Mesenchymal stem cell (in vitro differentiated cells and primary cell): ENCODE results near the gene ZNF761.
A peak's percentile ranks its signal among the peaks of the same experiment; 100 is the strongest.
"Not testable (repeated sequence)": the region's sequence is repeated elsewhere in the genome, so short reads cannot be mapped to it uniquely, and the experiment has no call there.

Source experiments
- DNase-seq: peaks from one replicate; pipeline ENCODE4 v3.0.0-alpha.2; 2013
- H2AFZ ChIP-seq: one replicate; pipeline ENCODE4 v1.6.1; 2013; ENCODE audit warnings: low read depth, mild to moderate bottlenecking, control low read depth, inconsistent platforms, low read length, moderate library complexity
- H2AK5ac ChIP-seq: 2 replicates; pipeline ENCODE4 v1.6.1; 2013; ENCODE audit warnings: low read length, moderate library complexity, mild to moderate bottlenecking, inconsistent platforms; ENCODE audit not compliant: severe bottlenecking
- H2BK120ac ChIP-seq: one replicate; pipeline ENCODE4 v1.6.1; 2013; ENCODE audit warnings: low read depth, mild to moderate bottlenecking, inconsistent platforms, low read length, moderate library complexity
- H2BK12ac ChIP-seq, 2 experiments: one replicate each; pipeline ENCODE4 v1.6.1; 2013; ENCODE audit warnings: inconsistent platforms in 2 of 2, low read length in 2 of 2, mild to moderate bottlenecking in 2 of 2, moderate library complexity in 2 of 2, control low read depth in 1 of 2
- H2BK15ac ChIP-seq: one replicate; pipeline ENCODE4 v1.6.1; 2013; ENCODE audit warnings: mild to moderate bottlenecking, low read depth, inconsistent platforms; ENCODE audit not compliant: poor library complexity, severe bottlenecking
- H2BK5ac ChIP-seq: 2 replicates; pipeline ENCODE4 v1.6.1; 2013; ENCODE audit warnings: low read depth, mild to moderate bottlenecking, low read length, control low read depth, inconsistent platforms; ENCODE audit not compliant: poor library complexity, severe bottlenecking
- H3K14ac ChIP-seq, 2 experiments: one replicate each; pipeline ENCODE4 v1.6.1; 2013; ENCODE audit warnings: inconsistent platforms in 2 of 2, low read length in 2 of 2, control low read depth in 1 of 2, mild to moderate bottlenecking in 1 of 2, moderate library complexity in 1 of 2
- H3K18ac ChIP-seq, 2 experiments: one replicate each; pipeline ENCODE4 v1.6.1; 2013; ENCODE audit warnings: inconsistent platforms in 2 of 2, low read length in 2 of 2, control low read depth in 1 of 2, low read depth in 1 of 2, mild to moderate bottlenecking in 1 of 2
- H3K23ac ChIP-seq, 2 experiments: one replicate each; pipeline ENCODE4 v1.6.1; 2013; ENCODE audit warnings: inconsistent platforms in 2 of 2, low read length in 2 of 2, mild to moderate bottlenecking in 2 of 2, moderate library complexity in 2 of 2, control low read depth in 1 of 2
- H3K27ac ChIP-seq: 2 replicates; pipeline ENCODE4 v1.5.1; 2013; ENCODE audit warnings: mild to moderate bottlenecking, moderate library complexity, low read length, control low read depth, inconsistent platforms; ENCODE audit not compliant: poor library complexity, severe bottlenecking
- H3K27me3 ChIP-seq, 2 experiments: 2 replicates each; pipeline versions ENCODE4 v1.6.1 to v1.7.0; 2013; ENCODE audit warnings: low read length in 2 of 2, mild to moderate bottlenecking in 2 of 2, moderate library complexity in 2 of 2, control low read depth in 1 of 2, inconsistent platforms in 1 of 2; ENCODE audit not compliant: control insufficient read depth in 1 of 2, insufficient read depth in 1 of 2
- H3K36me3 ChIP-seq, 2 experiments: 2 replicates each; pipeline versions ENCODE4 v1.6.1 to v1.7.0; 2013; ENCODE audit warnings: low read length in 2 of 2, control low read depth in 1 of 2, inconsistent platforms in 1 of 2, low read depth in 1 of 2, mild to moderate bottlenecking in 1 of 2; ENCODE audit not compliant: insufficient read depth in 2 of 2, control insufficient read depth in 1 of 2
- H3K4ac ChIP-seq, 2 experiments: one replicate each; pipeline ENCODE4 v1.6.1; 2013; ENCODE audit warnings: inconsistent platforms in 2 of 2, low read length in 2 of 2, mild to moderate bottlenecking in 2 of 2, moderate library complexity in 2 of 2, control low read depth in 1 of 2, low read depth in 1 of 2
- H3K4me1 ChIP-seq: 2 replicates; pipeline ENCODE4 v1.6.1; 2013; ENCODE audit warnings: low read depth, low read length, control low read depth; ENCODE audit not compliant: control insufficient read depth, insufficient read depth
- H3K4me2 ChIP-seq: 2 replicates; pipeline ENCODE4 v1.6.1; 2013; ENCODE audit warnings: low read length, mild to moderate bottlenecking, inconsistent platforms; ENCODE audit not compliant: poor library complexity, severe bottlenecking
- H3K4me3 ChIP-seq, 2 experiments: 2 replicates each; pipeline versions ENCODE4 v1.5.1 to v1.7.0; 2013; ENCODE audit warnings: low read length in 2 of 2, mild to moderate bottlenecking in 2 of 2, control low read depth in 1 of 2, low read depth in 1 of 2; ENCODE audit not compliant: insufficient read depth in 1 of 2
- H3K79me1 ChIP-seq: replicated peaks from 2 replicates; pipeline ENCODE4 v1.6.1; 2013; ENCODE audit warnings: mild to moderate bottlenecking, control low read depth, low read length, inconsistent platforms; ENCODE audit not compliant: poor library complexity, severe bottlenecking
- H3K9ac ChIP-seq: 2 replicates; pipeline ENCODE4 v1.7.0; 2013; ENCODE audit warnings: mild to moderate bottlenecking, low read length, moderate library complexity
- H3K9me3 ChIP-seq: 2 replicates; pipeline ENCODE4 v1.7.0; 2013; ENCODE audit warnings: mild to moderate bottlenecking, low read length; ENCODE audit not compliant: control insufficient read depth
- H4K8ac ChIP-seq: one replicate; pipeline ENCODE4 v1.6.1; 2013; ENCODE audit warnings: inconsistent platforms, mild to moderate bottlenecking, low read length, moderate library complexity
- H4K91ac ChIP-seq: one replicate; pipeline ENCODE4 v1.6.1; 2013; ENCODE audit warnings: mild to moderate bottlenecking, low read length, inconsistent platforms
- WGBS: methylation state at CpG from one replicate; pipeline ENCODE4 v1.1.7; 2013; ENCODE audit warnings: mixed read lengths; 5-methylcytosine and 5-hydroxymethylcytosine counted together

ZNF761 gene

GRCh38 chr19:53466726-53467484 is 35.1 kb downstream of the ZNF761 start:
- H3K36me3 ChIP-seq, result no peaks in the 10 kb centered on the region
- H2BK15ac ChIP-seq, result no peak overlapping the region
- peak overlapping the region in 1 of 2 experiments; percentile 34 for H3K23ac ChIP-seq
- no peak overlapping the region for H3K14ac ChIP-seq
- WGBS, result 27% methylated on average over 20 of the region's 31 CpGs
- H2BK12ac ChIP-seq, result no peak overlapping the region
- H3K4ac ChIP-seq, result no peak overlapping the region
- H3K4me2 ChIP-seq, result peak overlapping the region; percentile 85
- no peaks in the 10 kb centered on the region for H3K27me3 ChIP-seq
- peak overlapping the region; percentile 48 for H3K9ac ChIP-seq
- H4K91ac ChIP-seq, result no peak overlapping the region
- H3K9me3 ChIP-seq, result peaks cover 2% of the 10 kb centered on the region
- peak overlapping the region; percentile 50 to 92 for H3K4me3 ChIP-seq
- peaks cover 2% of the 10 kb centered on the region for H3K79me1 ChIP-seq
- no peak overlapping the region for H3K18ac ChIP-seq
- H2BK5ac ChIP-seq, result no peak overlapping the region
- H2BK120ac ChIP-seq, result no peak overlapping the region
- H2AFZ ChIP-seq, result no peak overlapping the region
- peaks cover 7% of the 10 kb centered on the region for H3K4me1 ChIP-seq
- H2AK5ac ChIP-seq, result no peak overlapping the region
- peak; percentile 4 for DNase-seq
- H3K27ac ChIP-seq, result no peak overlapping the region
- no peak overlapping the region for H4K8ac ChIP-seq

GRCh38 chr19:53467485-53468262 is 35.9 kb downstream of the ZNF761 start, which contains the start of gene ZNF813:
TSS of gene ZNF813 (plus strand) at chr19:53467733. CDS start at chr19:53483823, 16,090 bp downstream.
- Histone ChIP-seq H3K79me1 (peaks cover 6% of the 10 kb centered on the region), H3K4me1 (peaks cover 7% of the 10 kb centered on the region), H3K27ac (peak within 1 kb of the TSS; percentile 21), H3K9me3 (peaks cover 1% of the 10 kb centered on the region), H2BK120ac (peak within 1 kb of the TSS; percentile 49), H3K36me3 (no peaks in the 10 kb centered on the region), H2BK12ac (no peak within 1 kb of the TSS), H2BK5ac (no peak within 1 kb of the TSS), H3K4me2 (peak within 1 kb of the TSS; percentile 86), H2AFZ (no peak within 1 kb of the TSS), H3K23ac (peak within 1 kb of the TSS in 1 of 2 experiments; percentile 34), H4K91ac (no peak within 1 kb of the TSS), H4K8ac (peak within 1 kb of the TSS; percentile 96), H3K4me3 (peak within 1 kb of the TSS; percentile 62 to 92), H2BK15ac (no peak within 1 kb of the TSS), H3K4ac (no peak within 1 kb of the TSS), H2AK5ac (no peak within 1 kb of the TSS), H3K14ac (no peak within 1 kb of the TSS), H3K18ac (peak within 1 kb of the TSS in 1 of 2 experiments; percentile 19), H3K9ac (peak within 1 kb of the TSS; percentile 97), H3K27me3 (no peaks in the 10 kb centered on the region)
- under 1% methylated on average over 45 of the region's 55 CpGs for WGBS
- peak; percentile 87 for DNase-seq

GRCh38 chr19:53468628-53469027 is 36.8 kb downstream of the ZNF761 start:
- not testable (repeated sequence) for DNase-seq, H3K14ac ChIP-seq, H2BK12ac ChIP-seq, H3K9me3 ChIP-seq, H3K4me2 ChIP-seq, H3K4me1 ChIP-seq, H3K23ac ChIP-seq, H3K27me3 ChIP-seq, H3K18ac ChIP-seq, H3K4ac ChIP-seq, H2BK15ac ChIP-seq, H2AFZ ChIP-seq, H2BK5ac ChIP-seq, H2AK5ac ChIP-seq, H3K36me3 ChIP-seq, H2BK120ac ChIP-seq, H4K91ac ChIP-seq, H4K8ac ChIP-seq, H3K27ac ChIP-seq
- Histone ChIP-seq H3K4me3 (peak overlapping the region in 1 of 2 experiments; percentile 92), H3K9ac (peak overlapping the region; percentile 55), H3K79me1 (peaks cover 12% of the 10 kb centered on the region)
- 12% methylated on average over 6 of the region's 8 CpGs for WGBS

GRCh38 chr19:53471916-53472315 is 40.1 kb downstream of the ZNF761 start:
- Histone ChIP-seq H4K91ac (no peak overlapping the region), H3K4me1 (peaks cover 6% of the 10 kb centered on the region), H3K23ac (no peak overlapping the region), H2BK5ac (no peak overlapping the region), H3K36me3 (peaks cover 4 to 11% of the 10 kb centered on the region in 2 experiments), H3K18ac (no peak overlapping the region), H3K9me3 (peaks cover 7% of the 10 kb centered on the region), H3K9ac (no peak overlapping the region), H3K4ac (no peak overlapping the region), H3K4me2 (no peak overlapping the region), H3K4me3 (no peak overlapping the region), H3K79me1 (peaks cover 25% of the 10 kb centered on the region), H3K27me3 (no peaks in the 10 kb centered on the region), H2BK15ac (no peak overlapping the region), H3K27ac (no peak overlapping the region), H3K14ac (no peak overlapping the region), H2BK12ac (no peak overlapping the region), H2AFZ (no peak overlapping the region), H2AK5ac (no peak overlapping the region), H4K8ac (no peak overlapping the region), H2BK120ac (no peak overlapping the region)
- DNase-seq, result no peak
- WGBS, result 96% methylated on average over 5 of the region's 7 CpGs
